ENCODE data around the gene TXNDC11. TPM values are rescaled to one million over a fixed set of nuclear protein-coding genes. Genes with fewer than 3 reads are reported as not detected.

Gene TXNDC11
- polyA plus RNA-seq, 1 experiment, result 35.8 TPM

DNA sequence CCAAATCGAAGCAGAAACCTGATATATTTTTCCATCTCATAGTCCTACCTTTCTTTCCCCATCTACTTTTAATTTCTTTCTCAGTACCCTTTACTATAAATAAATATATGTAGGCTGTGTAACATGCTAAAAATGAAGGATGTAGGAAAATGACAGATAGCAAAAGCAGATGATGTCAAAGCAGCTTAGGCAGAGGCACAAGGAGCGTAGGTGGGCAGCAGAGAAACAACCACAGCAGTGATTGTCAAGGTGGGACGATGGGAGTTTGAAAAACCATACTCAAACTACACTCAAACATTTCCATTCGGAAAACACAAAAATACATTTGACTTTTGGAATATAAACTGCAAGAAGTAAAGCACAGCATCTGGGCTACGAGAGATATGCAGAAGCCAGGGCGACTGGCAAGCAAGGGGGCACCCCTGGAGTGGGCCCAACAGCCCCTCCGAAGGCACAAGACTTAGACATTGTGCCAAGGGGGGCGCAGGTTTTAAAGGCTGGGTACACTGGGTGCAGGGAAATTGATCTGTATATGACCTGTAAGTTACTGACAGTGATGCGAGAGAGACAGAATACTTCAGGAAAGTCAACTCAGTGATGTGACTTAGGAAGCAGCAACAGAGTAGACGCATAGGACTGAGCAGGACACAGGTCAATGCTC is 43.3 kb downstream of the TXNDC11 start:
- TF ChIP-seq, protein P1, sequence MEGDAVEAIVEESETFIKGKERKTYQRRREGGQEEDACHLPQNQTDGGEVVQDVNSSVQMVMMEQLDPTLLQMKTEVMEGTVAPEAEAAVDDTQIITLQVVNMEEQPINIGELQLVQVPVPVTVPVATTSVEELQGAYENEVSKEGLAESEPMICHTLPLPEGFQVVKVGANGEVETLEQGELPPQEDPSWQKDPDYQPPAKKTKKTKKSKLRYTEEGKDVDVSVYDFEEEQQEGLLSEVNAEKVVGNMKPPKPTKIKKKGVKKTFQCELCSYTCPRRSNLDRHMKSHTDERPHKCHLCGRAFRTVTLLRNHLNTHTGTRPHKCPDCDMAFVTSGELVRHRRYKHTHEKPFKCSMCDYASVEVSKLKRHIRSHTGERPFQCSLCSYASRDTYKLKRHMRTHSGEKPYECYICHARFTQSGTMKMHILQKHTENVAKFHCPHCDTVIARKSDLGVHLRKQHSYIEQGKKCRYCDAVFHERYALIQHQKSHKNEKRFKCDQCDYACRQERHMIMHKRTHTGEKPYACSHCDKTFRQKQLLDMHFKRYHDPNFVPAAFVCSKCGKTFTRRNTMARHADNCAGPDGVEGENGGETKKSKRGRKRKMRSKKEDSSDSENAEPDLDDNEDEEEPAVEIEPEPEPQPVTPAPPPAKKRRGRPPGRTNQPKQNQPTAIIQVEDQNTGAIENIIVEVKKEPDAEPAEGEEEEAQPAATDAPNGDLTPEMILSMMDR (IDR thresholded peaks at IDR 0.05; ENCODE audit: low read depth, low read length), result no peak
- no peak overlapping the region for H3K27ac ChIP-seq (ENCODE audit: low read depth, low read length)
- H3K27me3 ChIP-seq (ENCODE audit: control insufficient read depth, insufficient read depth, low read length), result no peaks in the 10 kb centered on the region
- H3K9me3 ChIP-seq (ENCODE audit: control insufficient read depth, insufficient read depth, low read length), result no peaks in the 10 kb centered on the region
- CTCF ChIA-PET, result no interaction called here
- no peak for DNase-seq (ENCODE audit: low read depth, low spot score)
- POLR2A ChIA-PET, result no interaction called here
- no peak overlapping the region for H3K4me3 ChIP-seq (ENCODE audit: low read depth, low read length)

DNA sequence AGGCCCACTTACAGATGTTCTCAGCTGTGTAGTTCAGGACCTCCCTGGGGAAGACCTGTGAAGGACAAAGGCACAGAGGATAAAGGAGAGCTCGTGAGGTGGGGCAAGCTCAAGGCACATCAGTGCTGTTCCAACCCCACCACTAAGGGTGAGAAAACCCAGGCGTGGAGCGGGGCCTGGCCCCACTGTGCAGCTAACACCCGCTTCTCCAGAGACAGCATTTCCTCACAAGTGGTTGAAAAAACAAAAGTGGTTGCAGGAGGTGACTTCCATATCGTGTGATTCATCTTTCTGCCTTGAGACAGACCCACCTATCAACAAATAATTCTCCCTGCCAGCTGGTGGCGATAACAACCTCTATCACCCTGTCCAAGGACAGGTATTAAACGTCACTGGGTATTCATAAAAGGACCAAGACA is 44.4 kb downstream of the TXNDC11 start:
- no peak for DNase-seq (ENCODE audit: low read depth, low spot score)
- no peak overlapping the region for H3K4me3 ChIP-seq (ENCODE audit: low read depth, low read length)
- no peaks in the 10 kb centered on the region for H3K27me3 ChIP-seq (ENCODE audit: control insufficient read depth, insufficient read depth, low read length)
- ChIA-PET POLR2A (no interaction called here), CTCF (interaction anchor here (1.2 kb wide), 1 partner anchor 16 kb away, joined by 3 read pairs; no protein-coding TSS in a partner anchor)
- TF ChIP-seq, protein P1 (IDR thresholded peaks at IDR 0.05; ENCODE audit: low read depth, low read length), result 0 out of 2 replicates have a peak, but pooled peaks have one; percentile 0
- no peak overlapping the region for H3K27ac ChIP-seq (ENCODE audit: low read depth, low read length)
- H3K9me3 ChIP-seq (ENCODE audit: control insufficient read depth, insufficient read depth, low read length), result no peaks in the 10 kb centered on the region

DNA sequence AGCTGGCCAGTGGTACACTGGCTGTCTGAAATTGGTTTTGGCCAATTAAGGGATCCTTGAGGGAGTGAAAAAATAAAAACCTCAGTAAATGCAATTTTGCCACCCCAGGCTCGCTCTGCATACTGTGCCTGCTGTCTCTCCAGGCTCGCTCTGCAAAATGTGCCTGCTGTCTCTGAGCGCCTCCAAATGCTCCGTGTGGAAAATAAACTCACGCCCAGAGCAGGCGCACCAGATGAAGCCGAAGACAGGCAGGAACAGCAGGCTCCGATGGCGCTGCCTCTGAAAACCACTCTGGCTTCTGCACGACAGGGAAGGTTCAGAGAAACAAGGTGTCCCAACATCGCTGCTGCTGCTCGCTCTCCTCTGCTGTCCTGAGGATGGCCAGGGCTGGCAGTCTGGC is 45.3 kb downstream of the TXNDC11 start:
- Histone ChIP-seq H3K9me3 (ENCODE audit: control insufficient read depth, insufficient read depth, low read length) (no peaks in the 10 kb centered on the region), H3K27ac (ENCODE audit: low read depth, low read length) (no peak overlapping the region), H3K27me3 (ENCODE audit: control insufficient read depth, insufficient read depth, low read length) (no peaks in the 10 kb centered on the region), H3K4me3 (ENCODE audit: low read depth, low read length) (no peak overlapping the region)
- CTCF ChIA-PET, result interaction anchor here (0.5 kb wide), 1 partner anchor 678 kb away, joined by 3 read pairs; no protein-coding TSS in a partner anchor
- no peak for DNase-seq (ENCODE audit: low read depth, low spot score)
- POLR2A ChIA-PET, result no interaction called here
- TF ChIP-seq, protein P1 (IDR thresholded peaks at IDR 0.05; ENCODE audit: low read depth, low read length), result no peak

DNA sequence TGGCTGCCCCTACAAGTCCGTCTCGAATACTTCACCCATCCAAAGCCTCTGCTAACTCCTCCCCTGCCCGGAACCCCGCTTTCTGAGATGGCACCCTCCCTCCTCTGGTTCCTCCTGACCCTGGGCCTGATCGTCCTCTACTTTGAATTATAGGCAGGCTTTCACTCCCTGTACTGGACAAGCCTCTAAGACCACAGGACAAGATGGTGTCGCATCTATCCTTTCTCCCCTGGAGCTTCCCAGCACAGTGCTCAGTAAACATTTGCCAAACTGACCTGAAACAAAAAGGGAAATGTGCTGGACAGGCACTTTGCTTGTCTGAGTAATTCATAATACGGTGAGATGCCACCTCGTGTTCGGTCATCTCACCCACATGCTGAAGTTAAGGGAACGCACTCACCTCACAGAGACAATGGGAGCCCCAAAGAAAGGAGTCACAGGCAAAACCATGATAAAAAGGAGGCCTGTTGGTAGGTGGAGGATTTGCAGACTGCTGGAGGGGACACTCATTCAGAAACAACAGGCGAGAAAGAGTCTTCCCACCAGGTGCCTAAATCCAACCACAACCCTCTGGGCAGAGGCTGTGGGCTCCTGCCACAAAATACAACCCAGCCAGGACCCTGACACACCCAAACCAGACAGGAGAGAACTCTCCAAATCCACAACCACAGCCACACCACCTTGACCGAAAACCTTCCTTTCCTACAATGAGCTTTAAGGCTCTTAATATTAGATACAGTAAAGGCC is 46.2 kb downstream of the TXNDC11 start:
- DNase-seq (ENCODE audit: low read depth, low spot score), result no peak
- ChIA-PET POLR2A (no interaction called here), CTCF (interaction anchor here (0.5 kb wide), 1 partner anchor 679 kb away, joined by 3 read pairs; no protein-coding TSS in a partner anchor)
- no peaks in the 10 kb centered on the region for H3K9me3 ChIP-seq (ENCODE audit: control insufficient read depth, insufficient read depth, low read length)
- TF ChIP-seq, protein P1 (IDR thresholded peaks at IDR 0.05; ENCODE audit: low read depth, low read length), result no peak
- H3K4me3 ChIP-seq (ENCODE audit: low read depth, low read length), result no peak overlapping the region
- no peaks in the 10 kb centered on the region for H3K27me3 ChIP-seq (ENCODE audit: control insufficient read depth, insufficient read depth, low read length)
- no peak overlapping the region for H3K27ac ChIP-seq (ENCODE audit: low read depth, low read length)

DNA sequence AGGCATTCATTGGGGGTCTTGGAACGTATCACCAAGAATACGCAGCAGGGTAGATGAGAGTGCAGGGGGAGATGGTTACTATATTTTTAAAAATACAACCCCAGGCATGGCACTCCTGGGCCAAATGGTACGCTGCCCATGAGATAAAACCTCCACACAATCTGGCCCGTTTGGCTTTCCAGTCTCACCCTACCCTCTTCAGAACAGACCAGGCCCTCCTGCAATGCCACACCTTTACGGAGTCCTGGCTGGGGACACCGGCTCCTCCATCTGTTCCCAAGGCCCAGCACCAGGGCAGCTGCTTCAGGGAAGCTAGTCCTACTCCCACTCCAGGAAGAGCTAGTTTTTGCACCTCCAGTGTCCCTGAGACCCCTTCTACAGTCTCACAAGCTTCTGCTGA is 50.0 kb downstream of the TXNDC11 start:
- TF ChIP-seq, protein P1 (IDR thresholded peaks at IDR 0.05; ENCODE audit: low read depth, low read length), result no peak
- Histone ChIP-seq H3K27ac (ENCODE audit: low read depth, low read length) (no peak overlapping the region), H3K9me3 (ENCODE audit: control insufficient read depth, insufficient read depth, low read length) (no peaks in the 10 kb centered on the region), H3K27me3 (ENCODE audit: control insufficient read depth, insufficient read depth, low read length) (no peaks in the 10 kb centered on the region), H3K4me3 (ENCODE audit: low read depth, low read length) (no peak overlapping the region)
- POLR2A ChIA-PET, result no interaction called here
- CTCF ChIA-PET, result no interaction called here
- no peak for DNase-seq (ENCODE audit: low read depth, low spot score)
